HG02588 (cell line): ENCODE measurements around the gene STYXL1.
"Not testable (repeated sequence)": the region's sequence is repeated elsewhere in the genome, so short reads cannot be mapped to it uniquely, and the experiment has no call there.

ENCODE experiments used
- ATAC-seq: cut with Tn5 transposase; IDR thresholded peaks from one replicate; pipeline ENCODE4 v1.9.1; 2021; ENCODE audit warnings: mild to moderate bottlenecking, moderate library complexity; ENCODE audit not compliant: unreplicated experiment

STYXL1 gene

DNA sequence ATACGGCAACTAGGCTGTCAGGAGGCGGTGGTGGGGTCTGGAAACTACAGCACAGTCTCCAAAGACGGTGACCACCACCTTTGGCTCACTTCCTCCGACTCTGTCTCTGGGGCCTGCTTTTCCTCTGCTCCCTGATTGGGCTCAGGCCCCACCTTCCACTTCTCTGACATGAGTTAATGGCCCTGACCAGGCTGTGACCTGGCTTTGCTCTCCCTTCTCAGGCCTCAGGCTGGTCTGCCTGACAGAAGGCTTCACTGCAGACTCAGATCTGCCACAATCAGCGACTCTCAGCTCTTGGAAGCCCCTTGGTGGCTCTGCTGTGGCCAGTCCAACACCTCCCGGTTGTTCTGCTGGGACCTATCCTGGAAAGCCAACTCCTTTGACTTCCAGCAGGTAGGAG lies 7.7 kb downstream of the STYXL1 start:
- no peak for ATAC-seq

DNA sequence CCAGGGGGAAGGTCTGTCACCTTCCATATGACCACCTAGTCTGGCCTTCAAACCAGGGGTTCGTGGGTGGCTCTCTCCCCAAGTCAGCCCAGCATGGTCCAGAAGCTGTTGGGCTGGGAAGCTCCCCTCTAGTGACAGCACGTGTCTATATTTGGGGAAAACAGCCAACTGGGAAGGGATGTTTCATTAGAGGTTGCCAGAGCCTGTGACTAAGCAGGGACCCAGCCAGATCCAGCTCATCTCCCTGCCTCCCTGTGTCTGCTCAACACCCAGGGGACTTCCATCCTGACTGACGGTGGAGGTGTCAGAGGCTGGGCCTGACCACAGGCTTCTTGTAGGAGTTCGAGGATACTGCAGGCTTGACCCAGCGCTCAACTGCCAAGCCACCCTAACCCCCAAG lies 10.5 kb downstream of the STYXL1 start:
- no peak for ATAC-seq

DNA sequence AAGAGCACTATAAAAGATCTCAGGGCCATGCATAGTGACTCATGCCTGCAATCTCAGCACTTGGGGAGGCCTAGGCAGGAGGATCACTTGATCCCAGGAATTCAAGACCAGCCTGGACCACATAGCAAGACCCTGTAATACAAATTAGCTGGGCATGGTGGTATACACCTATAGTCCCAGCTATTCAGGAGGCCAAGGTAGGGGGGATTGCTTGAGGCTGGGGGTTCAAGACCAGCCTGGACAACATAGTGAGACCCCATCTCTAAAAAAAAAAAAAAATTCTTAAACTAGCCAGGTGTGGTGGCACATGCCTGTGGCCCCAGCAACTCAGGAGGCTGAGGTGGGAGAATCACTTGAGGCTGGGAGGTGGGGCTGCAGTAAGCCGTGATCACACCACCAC lies 15.8 kb downstream of the STYXL1 start:
- ATAC-seq = no peak

DNA sequence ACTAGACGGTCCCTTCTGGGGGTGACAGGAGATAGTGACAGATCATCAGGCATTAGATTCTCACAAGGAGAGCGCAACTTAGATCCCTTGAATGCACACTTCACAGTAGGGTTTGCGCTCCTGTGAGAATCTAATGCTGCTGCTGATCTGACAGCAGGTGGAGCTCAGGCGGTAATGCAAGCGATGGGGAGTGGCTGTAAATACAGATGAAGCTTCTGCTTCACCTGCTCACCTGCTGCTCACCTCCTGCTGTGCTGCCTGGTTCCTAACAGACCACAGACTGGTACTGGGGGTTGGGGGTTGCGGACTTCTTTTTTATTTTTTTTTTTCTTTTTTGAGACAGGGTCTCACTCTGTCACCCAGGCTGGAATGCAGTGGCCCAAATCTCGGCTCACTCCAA lies 18.1 kb downstream of the STYXL1 start:
- ATAC-seq = not testable (repeated sequence)

DNA sequence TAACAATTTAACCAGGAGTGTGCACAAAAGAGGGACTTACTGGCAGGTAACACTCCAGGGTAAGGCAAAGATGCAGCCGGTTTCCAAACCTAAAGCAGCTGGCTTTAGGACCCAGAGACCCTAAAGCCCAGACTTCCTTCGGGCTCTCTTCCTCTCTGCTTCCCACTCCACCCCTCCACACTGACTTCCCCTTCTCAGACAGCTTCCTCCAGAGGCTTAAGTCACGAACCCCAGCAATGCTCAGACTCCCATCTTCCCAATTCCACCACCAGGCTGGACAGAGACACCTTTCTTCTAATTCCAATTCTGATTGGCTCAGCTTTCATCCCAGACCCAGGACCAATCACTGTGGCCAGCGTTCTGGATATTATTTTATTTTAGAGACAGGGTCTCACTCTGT lies 24.8 kb downstream of the STYXL1 start:
- no peak for ATAC-seq

DNA sequence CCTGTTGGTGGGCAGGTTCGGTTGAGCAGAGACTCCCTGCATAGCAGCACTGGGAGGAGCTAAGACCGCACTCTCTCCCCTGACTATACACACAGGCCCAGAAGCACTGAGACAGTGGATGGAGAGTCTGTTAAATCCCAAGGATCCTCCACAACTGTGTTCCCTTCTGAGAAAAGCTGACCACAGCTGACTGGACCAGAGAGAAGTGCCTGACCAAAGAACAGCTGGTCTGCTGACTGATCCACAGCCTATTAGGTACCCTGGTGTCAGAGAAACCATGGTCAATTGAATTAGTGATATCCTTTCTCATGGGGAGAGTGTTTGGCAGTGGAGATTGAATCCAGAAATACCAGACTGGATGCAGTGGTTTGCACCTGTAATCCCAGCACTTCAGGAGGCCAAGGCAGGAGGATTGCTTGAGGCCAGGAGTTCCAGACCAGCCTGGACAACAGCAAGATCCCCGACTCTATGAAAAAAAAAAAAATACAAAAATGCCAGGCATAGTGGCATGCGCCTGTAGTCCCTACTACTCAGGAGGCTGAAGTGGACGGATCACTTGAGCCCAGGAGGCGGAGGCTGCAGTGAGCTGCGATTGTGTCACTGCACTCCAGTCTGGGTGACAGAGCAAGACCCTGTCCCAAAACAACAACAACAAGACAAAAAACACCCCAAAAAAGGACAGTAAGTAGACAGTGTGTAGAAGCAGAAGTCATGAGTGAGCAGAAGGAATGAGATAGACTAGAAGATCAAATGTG lies 25.6 kb downstream of the STYXL1 start:
- ATAC-seq = no peak

DNA sequence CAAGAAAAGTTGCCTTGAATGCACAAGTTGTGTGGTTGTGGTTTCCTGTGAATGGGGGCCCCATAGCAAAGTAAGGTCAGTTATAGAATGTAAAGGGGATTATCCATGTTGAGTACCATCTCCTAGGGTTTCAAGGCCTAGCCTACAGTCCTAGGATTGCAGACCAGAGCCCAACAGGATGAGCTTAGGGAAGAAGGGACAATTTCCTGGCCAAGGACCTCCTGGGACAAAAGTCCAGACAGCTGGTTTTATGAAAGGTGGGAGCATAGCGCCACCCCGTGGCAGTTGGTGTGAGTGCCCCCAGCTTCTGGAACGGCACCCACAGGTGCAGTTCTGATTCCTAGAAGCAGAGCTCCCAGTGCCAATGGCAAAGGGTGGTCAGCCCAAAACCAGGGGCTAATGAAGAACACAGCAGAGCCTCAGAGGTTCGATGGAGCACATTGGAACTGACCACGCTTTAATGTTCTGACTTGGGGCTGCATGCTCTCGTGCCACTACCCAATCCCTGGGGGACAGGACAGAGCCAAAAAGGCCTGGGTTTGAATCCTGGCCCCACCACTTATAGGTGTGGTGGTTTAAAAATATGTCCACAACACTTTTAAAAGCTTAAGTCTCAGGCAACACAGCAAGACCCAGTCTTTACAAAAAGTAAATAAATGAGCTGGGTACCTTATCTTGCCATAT lies 27.6 kb downstream of the STYXL1 start:
- no peak for ATAC-seq

DNA sequence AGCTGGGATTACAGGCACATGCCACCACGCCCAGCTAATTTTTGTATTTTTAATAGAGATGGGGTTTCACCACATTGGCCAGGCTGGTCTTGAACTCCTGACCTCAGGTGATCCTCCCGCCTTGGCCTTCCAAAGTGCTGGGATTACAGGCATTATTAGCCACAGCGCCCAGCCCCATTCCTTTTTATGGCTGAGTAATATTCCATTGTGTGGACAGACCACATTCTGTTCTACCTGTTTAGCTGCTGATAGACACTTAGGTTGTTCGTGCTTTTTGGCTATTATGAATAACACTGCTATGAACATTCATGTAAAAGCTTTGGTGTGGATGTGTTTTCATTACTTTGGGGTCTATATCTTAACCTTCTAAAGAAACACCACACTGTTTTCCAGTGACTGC lies 29.3 kb downstream of the STYXL1 start:
- ATAC-seq = not testable (repeated sequence)

DNA sequence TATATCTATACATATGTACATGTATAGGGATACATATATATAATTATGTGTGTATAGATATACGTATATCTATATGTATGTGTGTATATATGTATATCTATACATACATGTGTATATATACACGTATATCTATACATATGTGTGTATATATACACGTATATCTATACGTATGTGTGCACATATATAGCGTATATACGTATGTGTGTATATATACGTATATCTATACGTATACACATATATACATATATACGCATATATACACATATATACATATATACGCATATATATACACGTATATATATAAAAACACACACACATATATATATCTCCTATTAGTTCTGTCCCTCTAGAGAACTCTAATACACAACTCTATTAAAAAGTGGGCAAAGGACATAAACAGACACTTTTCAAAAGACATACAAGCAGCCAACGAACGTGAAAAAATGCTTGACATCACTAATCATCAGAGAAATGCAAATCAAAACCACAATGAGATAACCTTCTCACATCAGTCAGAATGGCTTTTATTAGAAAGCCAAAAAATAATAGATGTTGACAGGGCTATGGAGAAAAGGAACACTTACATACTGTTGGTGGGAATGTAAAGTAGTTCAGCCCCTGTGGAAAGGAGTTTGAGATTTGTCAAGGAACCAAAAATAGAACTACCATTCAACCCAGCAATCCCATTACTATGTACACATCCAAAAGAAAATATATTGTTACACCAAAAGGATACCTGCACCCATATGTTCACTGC lies 31.4 kb downstream of the STYXL1 start:
- no peak for ATAC-seq

DNA sequence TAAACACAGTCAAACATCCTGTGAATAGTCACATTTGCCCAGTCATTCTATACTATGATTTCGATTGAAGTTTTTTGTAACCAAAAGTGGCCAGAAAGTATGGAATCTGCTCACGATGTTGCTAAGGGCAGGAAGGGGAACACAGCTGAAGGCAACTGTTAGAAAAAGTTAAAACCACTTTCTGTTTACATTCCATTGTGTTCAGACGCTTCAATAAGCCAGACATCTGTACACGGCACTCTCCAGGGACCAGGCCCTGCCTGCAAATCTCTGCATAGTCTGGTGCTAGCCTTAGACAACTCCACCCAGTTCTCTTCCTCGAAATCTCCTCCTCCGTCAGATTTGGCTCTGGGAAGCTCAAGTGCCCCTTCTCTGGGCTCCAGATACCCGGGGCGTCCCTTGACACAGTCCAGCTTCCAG lies 36.3 kb downstream of the STYXL1 start:
- no peak for ATAC-seq

DNA sequence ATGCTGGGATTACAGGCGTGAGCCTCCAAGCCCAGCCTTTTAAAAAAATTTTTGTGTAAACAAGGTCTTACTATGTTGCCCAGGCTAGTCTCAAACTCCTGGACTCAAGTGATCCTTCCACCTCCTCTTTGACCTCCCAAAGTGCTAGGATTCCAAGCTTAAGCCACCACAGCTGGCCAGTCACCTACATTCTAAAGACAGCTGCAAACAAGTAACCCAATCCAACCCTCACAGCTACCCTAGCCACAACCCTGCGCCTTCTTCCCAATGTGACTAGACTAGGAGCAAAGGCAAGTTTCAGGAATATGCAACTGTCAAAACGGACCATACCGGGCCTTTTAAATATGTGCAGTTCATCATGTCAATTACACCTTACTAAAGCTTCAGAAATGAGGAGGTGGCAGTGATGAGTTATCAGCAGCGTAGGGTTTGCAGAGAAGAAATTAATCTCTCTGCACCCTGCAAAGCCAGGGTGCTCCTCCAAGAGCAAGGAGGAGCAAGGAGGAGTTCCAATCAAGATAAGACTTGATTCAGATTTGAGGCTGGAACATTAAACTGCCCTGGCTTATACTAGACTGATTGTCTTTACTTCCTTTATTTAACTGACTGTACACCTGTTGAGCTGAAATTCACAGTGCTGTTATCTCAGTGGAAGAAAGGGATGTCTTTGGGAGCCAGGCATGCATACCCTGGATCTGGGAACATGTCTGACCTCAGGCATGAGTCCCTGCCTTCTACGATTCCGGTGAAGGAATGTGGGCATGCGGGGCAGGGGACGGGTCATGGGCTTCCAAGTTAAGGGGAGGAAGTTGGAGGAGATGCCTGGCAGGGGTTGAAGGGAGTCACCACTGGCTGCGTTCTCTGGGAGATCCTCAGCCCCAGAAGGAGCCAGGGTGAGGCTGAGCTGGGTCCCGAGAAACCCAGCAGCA lies 37.9 kb downstream of the STYXL1 start:
- ATAC-seq = no peak

DNA sequence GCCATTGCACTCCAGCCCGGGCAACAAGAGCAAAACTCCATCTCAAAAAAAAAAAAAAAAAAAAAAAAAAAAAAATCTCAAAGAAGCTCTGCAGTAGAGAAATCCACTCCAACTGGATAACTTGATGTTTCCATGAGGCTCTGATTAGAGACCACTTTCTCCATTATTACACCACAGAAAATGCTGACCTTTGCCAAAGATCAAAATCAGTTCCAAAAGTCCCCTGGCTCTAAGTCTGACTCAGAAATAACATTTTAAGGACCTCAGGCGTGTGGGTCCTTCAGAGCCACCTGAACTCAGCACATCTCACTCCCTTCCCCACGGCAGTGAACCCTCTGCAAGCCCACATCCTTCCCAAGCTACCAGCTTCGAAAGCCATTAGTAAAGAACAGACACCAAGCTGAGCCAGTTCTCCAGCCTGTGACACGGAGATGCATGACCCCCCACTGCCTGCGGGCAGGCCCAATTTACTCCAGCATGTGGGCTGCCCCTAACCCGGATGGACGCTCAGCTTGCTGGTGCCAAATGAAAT lies 39.6 kb downstream of the STYXL1 start:
- no peak for ATAC-seq

DNA sequence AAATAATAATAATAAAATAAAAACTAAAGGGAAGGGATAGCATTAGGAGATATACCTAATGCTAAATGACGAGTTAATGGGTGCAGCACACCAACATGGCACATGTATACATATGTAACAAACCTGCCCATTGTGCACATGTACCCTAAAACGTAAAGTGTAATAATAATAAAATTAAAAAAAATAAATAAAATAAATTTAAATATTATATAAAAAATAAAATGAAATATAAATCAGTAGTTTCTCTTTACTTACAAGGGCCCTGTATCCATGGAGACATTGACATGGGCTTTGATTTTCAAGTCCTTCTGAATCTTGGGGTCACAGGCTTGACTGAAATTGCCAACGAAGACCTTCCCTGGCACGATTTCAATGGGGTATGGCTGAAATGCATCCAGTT lies 42.8 kb downstream of the STYXL1 start:
- not testable (repeated sequence) for ATAC-seq

DNA sequence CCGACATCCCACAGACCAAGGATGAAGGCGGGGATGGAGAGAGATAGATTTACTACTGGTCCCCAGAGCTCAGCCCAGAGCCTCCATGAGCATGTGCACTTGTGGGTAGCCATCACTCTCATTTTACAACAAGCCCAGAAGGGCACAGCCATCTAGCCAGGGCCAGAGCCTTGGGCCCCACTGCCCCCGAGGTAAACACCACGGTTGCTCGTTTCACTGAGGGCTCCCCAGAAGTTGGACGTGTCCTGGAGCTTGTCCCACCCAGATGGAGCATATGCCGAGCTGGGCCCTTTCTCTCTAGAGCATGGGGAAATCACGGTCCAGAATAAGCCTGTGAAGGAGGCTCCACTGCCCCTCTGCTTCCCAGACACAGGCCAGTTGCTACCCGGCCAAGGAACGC lies 44.4 kb downstream of the STYXL1 start:
- ATAC-seq = no peak

DNA sequence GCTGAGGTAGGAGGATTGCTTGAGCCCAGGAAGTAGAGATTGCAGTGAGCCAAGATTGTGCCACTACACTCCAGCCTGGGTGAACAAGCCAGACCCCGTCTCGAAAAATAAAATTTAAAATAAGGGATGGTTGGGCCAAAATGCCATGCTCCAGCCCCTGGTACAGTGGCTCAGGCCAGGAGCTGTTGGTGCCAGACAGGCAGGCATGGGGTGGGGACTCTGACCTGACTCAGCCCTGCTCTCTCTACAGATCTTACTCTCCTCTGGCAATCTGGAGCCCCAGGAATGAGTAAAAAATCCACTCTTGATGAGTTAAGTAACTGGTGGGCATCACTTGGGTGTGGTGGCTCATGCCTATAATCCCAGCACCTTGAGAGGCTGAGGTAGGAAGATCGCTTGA lies 45.0 kb downstream of the STYXL1 start:
- ATAC-seq = no peak

DNA sequence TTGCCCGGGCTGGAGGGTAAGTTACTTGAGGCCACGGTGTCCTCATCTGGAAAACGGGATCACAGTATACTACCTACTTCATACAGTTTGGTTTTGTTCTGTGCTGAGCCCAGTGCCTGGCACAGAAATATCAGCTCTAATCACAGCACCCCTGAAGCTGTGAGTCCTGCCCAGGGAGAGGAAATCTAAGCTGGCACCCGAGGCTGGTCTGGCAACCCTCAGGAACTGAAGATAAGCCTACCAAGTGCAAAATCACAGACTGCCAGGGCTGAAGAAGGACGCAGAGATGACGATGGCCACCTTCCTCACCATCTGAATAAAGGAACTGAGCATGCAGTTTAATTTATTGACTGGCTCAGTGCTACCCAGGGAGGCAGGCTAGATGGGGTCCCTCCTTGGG lies 45.7 kb downstream of the STYXL1 start:
- ATAC-seq = no peak

DNA sequence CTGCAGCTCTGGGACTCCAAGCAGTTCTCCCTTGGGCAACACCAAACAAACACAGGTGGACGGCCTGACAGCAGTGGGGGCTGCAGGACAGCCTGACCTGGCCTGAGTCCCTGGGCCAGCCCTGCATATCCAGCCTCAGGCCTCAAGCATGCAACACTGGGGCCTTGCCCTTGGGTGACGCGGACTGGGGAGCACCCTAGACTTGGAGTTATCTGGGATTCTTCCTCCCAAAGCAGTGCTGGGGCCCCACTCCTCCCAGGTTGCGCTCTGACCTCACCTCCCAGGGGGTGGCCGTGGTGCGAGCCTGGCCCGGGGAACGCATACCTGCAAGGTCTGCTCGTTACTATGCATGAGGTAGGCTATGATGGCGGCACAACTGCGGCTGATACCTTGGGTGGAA lies 47.2 kb downstream of the STYXL1 start:
- ATAC-seq = no peak

DNA sequence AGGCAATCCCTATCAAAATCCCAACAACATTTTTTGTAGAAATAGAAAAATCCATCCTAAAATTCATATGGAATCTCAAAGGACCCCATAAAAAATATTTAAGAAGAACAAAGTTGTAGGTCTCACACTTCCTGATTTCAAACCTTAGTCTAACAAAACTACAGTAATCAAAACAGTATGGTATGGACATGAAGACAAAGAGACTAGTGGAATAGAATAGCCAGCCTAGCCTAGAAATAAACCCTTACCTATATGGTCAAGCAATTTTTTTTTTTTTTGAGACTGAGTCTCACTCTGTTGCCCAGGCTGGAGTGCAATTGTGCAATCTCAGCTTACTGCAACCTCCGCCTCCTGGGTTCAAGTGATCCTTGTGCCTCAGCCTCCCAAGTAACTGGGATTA lies 49.8 kb downstream of the STYXL1 start:
- ATAC-seq = no peak

DNA sequence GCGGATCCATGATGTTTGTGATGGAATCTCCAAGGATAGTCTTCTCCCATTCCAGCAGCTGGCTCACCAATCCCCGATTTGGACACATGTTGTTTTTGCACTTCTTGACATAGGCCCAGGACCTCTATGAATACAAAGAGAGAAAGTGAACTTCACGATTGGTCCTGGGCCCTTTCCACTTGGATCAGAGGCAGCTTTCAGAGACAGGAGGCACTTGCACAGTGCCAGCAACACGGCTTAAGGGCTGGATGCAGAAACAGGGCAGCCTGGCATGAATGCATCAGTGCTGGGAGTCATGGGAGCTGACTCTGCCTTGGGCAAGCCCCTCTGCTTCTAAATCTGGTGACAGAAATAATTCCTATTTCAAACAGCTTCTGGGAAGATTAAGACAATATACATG lies 51.3 kb downstream of the STYXL1 start:
- ATAC-seq = no peak

DNA sequence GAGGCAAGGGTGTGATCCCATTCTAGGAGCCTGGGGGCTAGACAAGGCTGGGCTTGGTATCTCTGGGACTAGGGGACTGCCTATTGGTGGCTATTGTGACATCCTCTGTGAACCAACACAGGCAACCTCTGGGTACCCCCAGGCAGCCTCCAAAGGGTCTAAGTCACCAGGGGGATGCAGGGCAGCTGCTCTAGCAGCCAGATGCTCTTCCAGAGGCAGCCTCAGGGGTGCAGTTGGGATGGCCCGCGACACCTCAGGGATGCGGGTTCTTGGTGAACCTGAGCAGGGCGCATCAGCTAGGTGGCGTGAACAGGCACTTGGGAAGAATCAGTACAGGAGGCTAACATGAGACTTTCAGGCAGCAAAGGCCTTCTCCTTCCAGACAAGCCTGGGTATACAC lies 51.8 kb downstream of the STYXL1 start:
- ATAC-seq = no peak

DNA sequence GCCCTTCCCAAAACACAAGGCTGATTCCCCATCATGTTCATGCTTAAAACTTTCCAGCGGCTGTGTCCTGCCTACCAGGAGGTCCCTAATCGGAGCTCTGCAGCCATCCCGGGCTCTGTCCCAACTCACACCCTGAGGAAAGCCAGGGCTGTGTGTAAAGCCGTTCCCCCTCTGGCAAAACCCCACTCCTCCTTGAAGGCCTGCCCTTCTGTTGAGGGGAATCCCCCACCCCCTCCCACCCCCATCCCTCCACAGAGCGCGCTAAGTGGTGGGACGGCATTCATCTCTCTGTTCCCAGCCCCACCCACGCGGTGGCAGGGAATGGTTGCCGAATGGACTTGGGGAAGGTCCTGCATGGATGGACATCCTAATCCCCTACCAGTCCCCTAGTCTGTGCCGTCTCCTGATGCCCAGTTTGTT lies 52.7 kb downstream of the STYXL1 start:
- ATAC-seq = no peak
